ENCODE results near the gene CEACAM5. TPM values are rescaled to one million over a fixed set of nuclear protein-coding genes. Genes with fewer than 3 reads are reported as not detected.

CEACAM5 gene
- total and polyA plus RNA-seq, 2 of the 4 experiments (the other 2 are of a cell fraction): not detected

DNA sequence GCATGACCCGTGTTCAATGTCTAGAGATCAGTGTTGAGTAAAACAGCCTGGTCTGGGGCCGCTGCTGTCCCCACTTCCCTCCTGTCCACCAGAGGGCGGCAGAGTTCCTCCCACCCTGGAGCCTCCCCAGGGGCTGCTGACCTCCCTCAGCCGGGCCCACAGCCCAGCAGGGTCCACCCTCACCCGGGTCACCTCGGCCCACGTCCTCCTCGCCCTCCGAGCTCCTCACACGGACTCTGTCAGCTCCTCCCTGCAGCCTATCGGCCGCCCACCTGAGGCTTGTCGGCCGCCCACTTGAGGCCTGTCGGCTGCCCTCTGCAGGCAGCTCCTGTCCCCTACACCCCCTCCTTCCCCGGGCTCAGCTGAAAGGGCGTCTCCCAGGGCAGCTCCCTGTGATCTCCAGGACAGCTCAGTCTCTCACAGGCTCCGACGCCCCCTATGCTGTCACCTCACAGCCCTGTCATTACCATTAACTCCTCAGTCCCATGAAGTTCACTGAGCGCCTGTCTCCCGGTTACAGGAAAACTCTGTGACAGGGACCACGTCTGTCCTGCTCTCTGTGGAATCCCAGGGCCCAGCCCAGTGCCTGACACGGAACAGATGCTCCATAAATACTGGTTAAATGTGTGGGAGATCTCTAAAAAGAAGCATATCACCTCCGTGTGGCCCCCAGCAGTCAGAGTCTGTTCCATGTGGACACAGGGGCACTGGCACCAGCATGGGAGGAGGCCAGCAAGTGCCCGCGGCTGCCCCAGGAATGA lies 1.5 kb upstream of the CEACAM5 start:
- Histone ChIP-seq H3K9me1 (ENCODE audit: insufficient read depth, low read length) (no peaks in the 10 kb centered on the region), H3K56ac (ENCODE audit: extremely low read depth, insufficient read depth, low read length) (no peak overlapping the region), H3K9me3 (ENCODE audit: control insufficient read depth, insufficient read depth, low read length) (no peaks in the 10 kb centered on the region), H2BK15ac (ENCODE audit: low read depth, low read length) (no peak overlapping the region), H3K9ac (ENCODE audit: low read depth, low read length) (no peak overlapping the region), H2BK20ac (ENCODE audit: low read depth, low read length) (no peak overlapping the region), H2BK120ac (ENCODE audit: low read depth, low read length) (no peak overlapping the region), H3K27me3 (ENCODE audit: control insufficient read depth, insufficient read depth, low read length) (no peaks in the 10 kb centered on the region; the same call in 1 of the 2 replicates), H2AK5ac (ENCODE audit: low read depth, low read length) (no peak overlapping the region), H4K5ac (ENCODE audit: low read depth, low read length) (no peak overlapping the region), H3K36me3 (ENCODE audit: control insufficient read depth, insufficient read depth, low read length) (no peaks in the 10 kb centered on the region), H4K8ac (ENCODE audit: low read depth in 2 of 2, low read length in 2 of 2) (no peak overlapping the region), H2BK5ac (ENCODE audit: low read depth, low read length, poor library complexity, severe bottlenecking) (no peak overlapping the region), H2AFZ (replicated peaks; ENCODE audit: low read length, poor library complexity) (no peak overlapping the region), H3K4me2 (ENCODE audit: low read depth, low read length) (no peak overlapping the region), H4K20me1 (ENCODE audit: insufficient read depth, low read length) (no peaks in the 10 kb centered on the region), H2AK9ac (replicated peaks; ENCODE audit: low read depth, low read length, poor library complexity) (peak overlapping the region; percentile 28), H3K27ac (ENCODE audit: insufficient read depth, low read length) (no peak overlapping the region), H3K4ac (ENCODE audit: low read depth, low read length) (no peak overlapping the region), H3K18ac (ENCODE audit: low read depth, low read length) (no peak overlapping the region), H3K23ac (ENCODE audit: low read depth, low read length) (no peak overlapping the region), H3K79me1 (ENCODE audit: low read depth in 1 of 2, low read length in 2 of 2) (no peaks in the 10 kb centered on the region), H3K14ac (replicated peaks; ENCODE audit: low read depth, low read length) (no peak overlapping the region), H3K4me3 (ENCODE audit: insufficient read depth, low read depth, low read length) (no peak overlapping the region), H4K91ac (ENCODE audit: insufficient read depth, low read depth, low read length) (no peak overlapping the region), H3K4me1 (ENCODE audit: control insufficient read depth, insufficient read depth, low read length) (no peaks in the 10 kb centered on the region)
- DNase-seq (no peak), ATAC-seq (ENCODE audit: low read depth) (peak; percentile 64; the same call in 1 of the 2 replicates)
- intact Hi-C loops (cut with micrococcal nuclease) (no loop called here), in situ Hi-C loops (cut with MboI; ENCODE audit: low sequenced_read_pairs) (no loop called here), dilution Hi-C loops (cut with HindIII; ENCODE audit: low sequenced_read_pairs, unreplicated experiment) (no loop called here)
- ChIA-PET POLR2A (ENCODE audit: unreplicated experiment) (no interaction called here), CTCF (interaction anchor here (1.1 kb wide), 1 partner anchor 9 kb away, joined by 4 read pairs; no protein-coding TSS in a partner anchor)
- 0% methylated on average over 7 of the region's 26 CpGs; no CpG with 5 or more reads in 1 of the 2 experiments for WGBS, 2 experiments (ENCODE audit: extremely low coverage in 2 of 2, insufficient read length in 1 of 2)
- BruUV-seq (replicated peaks): no TSS peak
- TF ChIP-seq, protein P1, sequence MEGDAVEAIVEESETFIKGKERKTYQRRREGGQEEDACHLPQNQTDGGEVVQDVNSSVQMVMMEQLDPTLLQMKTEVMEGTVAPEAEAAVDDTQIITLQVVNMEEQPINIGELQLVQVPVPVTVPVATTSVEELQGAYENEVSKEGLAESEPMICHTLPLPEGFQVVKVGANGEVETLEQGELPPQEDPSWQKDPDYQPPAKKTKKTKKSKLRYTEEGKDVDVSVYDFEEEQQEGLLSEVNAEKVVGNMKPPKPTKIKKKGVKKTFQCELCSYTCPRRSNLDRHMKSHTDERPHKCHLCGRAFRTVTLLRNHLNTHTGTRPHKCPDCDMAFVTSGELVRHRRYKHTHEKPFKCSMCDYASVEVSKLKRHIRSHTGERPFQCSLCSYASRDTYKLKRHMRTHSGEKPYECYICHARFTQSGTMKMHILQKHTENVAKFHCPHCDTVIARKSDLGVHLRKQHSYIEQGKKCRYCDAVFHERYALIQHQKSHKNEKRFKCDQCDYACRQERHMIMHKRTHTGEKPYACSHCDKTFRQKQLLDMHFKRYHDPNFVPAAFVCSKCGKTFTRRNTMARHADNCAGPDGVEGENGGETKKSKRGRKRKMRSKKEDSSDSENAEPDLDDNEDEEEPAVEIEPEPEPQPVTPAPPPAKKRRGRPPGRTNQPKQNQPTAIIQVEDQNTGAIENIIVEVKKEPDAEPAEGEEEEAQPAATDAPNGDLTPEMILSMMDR (conservative IDR thresholded peaks at IDR 0.05; ENCODE audit: low read depth, low read length): no peak; the same call in 1 of the 2 replicates
- TF ChIP-seq CHD1 (IDR thresholded peaks at IDR 0.05; ENCODE audit: low read depth, low read length) (no peak), POLR2A (IDR thresholded peaks at IDR 0.05; ENCODE audit: low read depth, low read length) (no peak), MAFK (IDR thresholded peaks at IDR 0.05; ENCODE audit: low read depth, low read length) (no peak), MXI1 (IDR thresholded peaks at IDR 0.05; ENCODE audit: borderline replicate concordance, low read depth, low read length) (no peak), BHLHE40 (IDR thresholded peaks at IDR 0.05; ENCODE audit: low read depth, low read length) (no peak), MAZ (IDR thresholded peaks at IDR 0.05; ENCODE audit: borderline replicate concordance, low read depth, low read length) (no peak), RAD21 (IDR thresholded peaks at IDR 0.05; ENCODE audit: low read length) (no peak), FOS (IDR thresholded peaks at IDR 0.05; ENCODE audit: low read depth, low read length) (no peak), SMC3 (IDR thresholded peaks at IDR 0.05; ENCODE audit: low read depth, low read length) (no peak), RCOR1 (IDR thresholded peaks at IDR 0.05; ENCODE audit: insufficient replicate concordance, low read length) (no peak), CEBPB (IDR thresholded peaks at IDR 0.05; ENCODE audit: low read depth, low read length) (no peak), ELK1 (IDR thresholded peaks at IDR 0.05; ENCODE audit: borderline replicate concordance, low read depth, low read length) (no peak), RFX5 (IDR thresholded peaks at IDR 0.05; ENCODE audit: low read depth, low read length) (no peak)
- TF ChIP-seq, protein P2, sequence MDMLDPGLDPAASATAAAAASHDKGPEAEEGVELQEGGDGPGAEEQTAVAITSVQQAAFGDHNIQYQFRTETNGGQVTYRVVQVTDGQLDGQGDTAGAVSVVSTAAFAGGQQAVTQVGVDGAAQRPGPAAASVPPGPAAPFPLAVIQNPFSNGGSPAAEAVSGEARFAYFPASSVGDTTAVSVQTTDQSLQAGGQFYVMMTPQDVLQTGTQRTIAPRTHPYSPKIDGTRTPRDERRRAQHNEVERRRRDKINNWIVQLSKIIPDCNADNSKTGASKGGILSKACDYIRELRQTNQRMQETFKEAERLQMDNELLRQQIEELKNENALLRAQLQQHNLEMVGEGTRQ (IDR thresholded peaks at IDR 0.05; ENCODE audit: low read depth, low read length): no peak

Data from IMR-90 (cell line).